NCI-H2029 (cell line): Measurements from ENCODE around the gene CACNA1B.
"Not testable (repeated sequence)": the region's sequence is repeated elsewhere in the genome, so short reads cannot be mapped to it uniquely, and the experiment has no call there.

ENCODE experiments used
- DNase-seq: peaks from one replicate; lab custom pipeline; 2025; lab: John Stamatoyannopoulos, UW

CACNA1B gene

GRCh38 chr9:138099803-138100598, 222.4 kb downstream of the CACNA1B start:
- DNase-seq: no peak

GRCh38 chr9:138100711-138101350, 223.2 kb downstream of the CACNA1B start:
- DNase-seq: no peak

- DNase-seq: no peak
Measured at GRCh38 chr9:138101444-138102234, 224.1 kb downstream of the CACNA1B start.

GRCh38 chr9:138102246-138103051, 224.9 kb downstream of the CACNA1B start:
- no peak for DNase-seq

GRCh38 chr9:138103111-138103848, 225.7 kb downstream of the CACNA1B start:
- DNase-seq: no peak

- DNase-seq: no peak
Measured at GRCh38 chr9:138103849-138104206, 226.2 kb downstream of the CACNA1B start.

- DNase-seq: no peak
Measured at GRCh38 chr9:138104251-138105122, 226.9 kb downstream of the CACNA1B start.

- DNase-seq: no peak
Measured at GRCh38 chr9:138105123-138105415, 227.5 kb downstream of the CACNA1B start.

- no peak for DNase-seq
Measured at GRCh38 chr9:138105561-138106505, 228.3 kb downstream of the CACNA1B start.

GRCh38 chr9:138107039-138107438, 229.5 kb downstream of the CACNA1B start:
- not testable (repeated sequence) for DNase-seq

GRCh38 chr9:138111607-138112006, 234.0 kb downstream of the CACNA1B start:
- no peak for DNase-seq

- DNase-seq: no peak
Measured at GRCh38 chr9:138112090-138112748, 234.6 kb downstream of the CACNA1B start.

GRCh38 chr9:138112791-138113600, 235.4 kb downstream of the CACNA1B start:
- DNase-seq: no peak

- not testable (repeated sequence) for DNase-seq
Measured at GRCh38 chr9:138113701-138114325, 236.2 kb downstream of the CACNA1B start.

GRCh38 chr9:138114501-138115245, 237.1 kb downstream of the CACNA1B start:
- DNase-seq: no peak

GRCh38 chr9:138115506-138115905, 237.9 kb downstream of the CACNA1B start:
- no peak for DNase-seq

- DNase-seq: no peak
Measured at GRCh38 chr9:138116521-138116920, 238.9 kb downstream of the CACNA1B start.
